GM21723 (cell line): ENCODE measurements around the gene S100Z.
"Not testable (repeated sequence)": the region's sequence is repeated elsewhere in the genome, so short reads cannot be mapped to it uniquely, and the experiment has no call there.

Experiments
- ATAC-seq: cut with Tn5 transposase; IDR thresholded peaks from one replicate; pipeline ENCODE4 v1.9.1; 2021; ENCODE audit warnings: mild to moderate bottlenecking, moderate library complexity; ENCODE audit not compliant: unreplicated experiment

Gene S100Z

GRCh38 chr5:76849419-76850291 lies at the start of gene S100Z:
Gene S100Z, plus strand, starts transcription at chr5:76850014. Its CDS starts 25,346 bp downstream, at chr5:76875360.
- no peak for ATAC-seq

GRCh38 chr5:76800579-76800978 lies 49.2 kb upstream of the S100Z start:
- ATAC-seq: no peak

GRCh38 chr5:76801159-76801802 lies 48.5 kb upstream of the S100Z start:
- no peak for ATAC-seq

GRCh38 chr5:76801803-76802195 lies 48.0 kb upstream of the S100Z start:
- ATAC-seq: no peak

- ATAC-seq: no peak
These were observed 45.5 kb upstream of the S100Z start for GRCh38 chr5:76804266-76804665.

GRCh38 chr5:76805821-76806505 lies 43.9 kb upstream of the S100Z start:
- ATAC-seq: peak; percentile 48

GRCh38 chr5:76807296-76807695 lies 42.5 kb upstream of the S100Z start:
- ATAC-seq: no peak

GRCh38 chr5:76808141-76808691 lies 41.6 kb upstream of the S100Z start:
- no peak for ATAC-seq

GRCh38 chr5:76809141-76809540 lies 40.7 kb upstream of the S100Z start:
- ATAC-seq: no peak

- no peak for ATAC-seq
These were observed 39.6 kb upstream of the S100Z start for GRCh38 chr5:76810236-76810635.

- no peak for ATAC-seq
These were observed 38.6 kb upstream of the S100Z start for GRCh38 chr5:76811214-76811613.

- ATAC-seq: not testable (repeated sequence)
These were observed 37.6 kb upstream of the S100Z start for GRCh38 chr5:76812209-76812608.

- no peak for ATAC-seq
These were observed 35.7 kb upstream of the S100Z start for GRCh38 chr5:76813982-76814562.

- no peak for ATAC-seq
These were observed 33.5 kb upstream of the S100Z start for GRCh38 chr5:76816110-76816831.

GRCh38 chr5:76818844-76819831 lies 30.7 kb upstream of the S100Z start, which contains the start of gene F2RL1:
Gene F2RL1, plus strand, starts transcription at chr5:76819030. Its CDS starts 153 bp downstream, at chr5:76819183.
- no peak for ATAC-seq

- ATAC-seq: no peak
These were observed 29.8 kb upstream of the S100Z start for GRCh38 chr5:76819851-76820525.

GRCh38 chr5:76820526-76820890 lies 29.3 kb upstream of the S100Z start:
- no peak for ATAC-seq

- ATAC-seq: no peak
These were observed 28.7 kb upstream of the S100Z start for GRCh38 chr5:76821136-76821535.
